Adrenal gland (tissue), 5 donors: ENCODE measurements around the gene HYAL2.

ENCODE experiments used
- CTCF ChIP-seq, 6 experiments: fragments of 450-650 bp in 4 of 6; fragments of 200-600 bp in 2 of 6; sonication (generic) in 1 of 6; IDR thresholded peaks; 1 replicate in 5 of 6; 2 replicates in 1 of 6; pipeline versions ENCODE4 v1.5.1 to v1.8.0; 2016 to 2021; ENCODE audit warnings: antibody characterized with exemption in 6 of 6, mild to moderate bottlenecking in 2 of 6, moderate library complexity in 1 of 6
- POLR2A ChIP-seq, 2 donors: fragments of 450-650 bp; IDR thresholded peaks; one replicate each; pipeline ENCODE4 v1.6.1; 2017; ENCODE audit warnings: antibody characterized with exemption in 2 of 2, mild to moderate bottlenecking in 2 of 2, moderate library complexity in 1 of 2
- donor health status: DM: no; HTN: no; CAD: no.

GRCh38 chr3:50290161-50290641 is 32.3 kb downstream of the HYAL2 start:
- TF ChIP-seq CTCF (IDR thresholded peaks at IDR 0.05) (no peak), POLR2A (IDR thresholded peaks at IDR 0.05) (no peak)
